Mucosa of rectum (tissue), 2 donors: ENCODE results near the gene MZT2B.
"Not testable (repeated sequence)": the region's sequence is repeated elsewhere in the genome, so short reads cannot be mapped to it uniquely, and the experiment has no call there.

ENCODE experiments used
- H3K27ac ChIP-seq, 2 donors: one replicate each; pipeline ENCODE4 v1.7.0; 2013; ENCODE audit warnings: inconsistent platforms in 2 of 2, low read depth in 2 of 2, low read length in 2 of 2
- H3K27me3 ChIP-seq, 2 donors: one replicate each; pipeline ENCODE4 v1.7.0; 2013; ENCODE audit warnings: low read length in 2 of 2; ENCODE audit not compliant: control insufficient read depth in 2 of 2, insufficient read depth in 2 of 2
- H3K36me3 ChIP-seq, 2 donors: one replicate each; pipeline ENCODE4 v1.7.0; 2013; ENCODE audit warnings: low read length in 2 of 2; ENCODE audit not compliant: control insufficient read depth in 2 of 2, insufficient read depth in 2 of 2
- H3K4me1 ChIP-seq, 2 donors: one replicate each; pipeline ENCODE4 v1.7.0; 2013; ENCODE audit warnings: low read length in 2 of 2, mild to moderate bottlenecking in 1 of 2; ENCODE audit not compliant: control insufficient read depth in 2 of 2, insufficient read depth in 2 of 2
- H3K4me3 ChIP-seq, 2 donors: one replicate each; pipeline ENCODE4 v1.7.0; 2013; ENCODE audit warnings: low read length in 2 of 2
- H3K9ac ChIP-seq, 2 donors: one replicate each; pipeline ENCODE4 v1.7.0; 2013; ENCODE audit warnings: low read length in 2 of 2, low read depth in 1 of 2, mild to moderate bottlenecking in 1 of 2
- H3K9me3 ChIP-seq, 2 donors: one replicate each; pipeline ENCODE4 v1.7.0; 2013; ENCODE audit warnings: low read length in 2 of 2; ENCODE audit not compliant: control insufficient read depth in 2 of 2
- donor health status: healthy.
- donor health status: Normal muscosa, but diverticular disease.

Gene MZT2B, protein sequence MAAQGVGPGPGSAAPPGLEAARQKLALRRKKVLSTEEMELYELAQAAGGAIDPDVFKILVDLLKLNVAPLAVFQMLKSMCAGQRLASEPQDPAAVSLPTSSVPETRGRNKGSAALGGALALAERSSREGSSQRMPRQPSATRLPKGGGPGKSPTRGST

DNA sequence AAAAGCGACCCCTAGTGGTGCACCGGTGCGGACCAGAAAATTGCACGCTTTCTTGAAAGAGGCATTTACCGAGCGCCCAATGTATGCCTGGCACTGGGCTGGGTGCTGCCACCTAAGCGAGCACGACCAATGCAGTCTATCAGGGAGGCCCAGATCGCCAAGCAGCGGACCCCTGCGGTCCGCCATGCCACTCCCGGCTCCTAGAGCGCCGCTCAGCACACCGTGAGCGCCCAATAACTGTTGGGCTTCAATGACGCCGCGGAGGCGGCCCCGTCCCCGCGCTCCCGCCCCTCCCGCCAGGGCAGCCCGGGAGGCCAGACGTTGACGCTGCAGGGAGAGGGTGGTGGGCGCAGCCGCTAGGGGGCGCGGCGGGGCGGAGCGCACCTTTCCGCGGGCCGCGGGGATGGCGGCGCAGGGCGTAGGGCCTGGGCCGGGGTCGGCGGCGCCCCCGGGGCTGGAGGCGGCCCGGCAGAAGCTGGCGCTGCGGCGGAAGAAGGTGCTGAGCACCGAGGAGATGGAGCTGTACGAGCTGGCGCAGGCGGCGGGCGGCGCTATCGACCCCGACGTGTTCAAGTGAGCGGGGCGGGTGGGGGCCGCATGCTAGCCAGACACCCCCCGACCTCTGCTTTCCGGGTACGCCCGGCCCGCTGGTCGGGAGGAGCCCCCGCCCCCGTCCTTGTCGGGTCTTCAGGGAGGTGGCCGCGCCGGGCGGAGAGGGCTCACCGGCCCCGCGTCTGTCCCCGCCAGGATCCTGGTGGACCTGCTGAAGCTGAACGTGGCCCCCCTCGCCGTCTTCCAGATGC, at the start of gene MZT2B:
MZT2B (plus strand) TSS at position 383 of the 803 bp plus-strand sequence; CDS start at position 404, 21 bp downstream.
- Histone ChIP-seq H3K27ac (peak within 1 kb of the TSS; percentile 83 to 94), H3K4me1 (peaks cover 14 to 15% of the 10 kb centered on the region in 2 donors), H3K9ac (peak within 1 kb of the TSS; percentile 83 to 90), H3K4me3 (peak within 1 kb of the TSS; percentile 96)
- not testable (repeated sequence) for H3K36me3 ChIP-seq, H3K9me3 ChIP-seq, H3K27me3 ChIP-seq

DNA sequence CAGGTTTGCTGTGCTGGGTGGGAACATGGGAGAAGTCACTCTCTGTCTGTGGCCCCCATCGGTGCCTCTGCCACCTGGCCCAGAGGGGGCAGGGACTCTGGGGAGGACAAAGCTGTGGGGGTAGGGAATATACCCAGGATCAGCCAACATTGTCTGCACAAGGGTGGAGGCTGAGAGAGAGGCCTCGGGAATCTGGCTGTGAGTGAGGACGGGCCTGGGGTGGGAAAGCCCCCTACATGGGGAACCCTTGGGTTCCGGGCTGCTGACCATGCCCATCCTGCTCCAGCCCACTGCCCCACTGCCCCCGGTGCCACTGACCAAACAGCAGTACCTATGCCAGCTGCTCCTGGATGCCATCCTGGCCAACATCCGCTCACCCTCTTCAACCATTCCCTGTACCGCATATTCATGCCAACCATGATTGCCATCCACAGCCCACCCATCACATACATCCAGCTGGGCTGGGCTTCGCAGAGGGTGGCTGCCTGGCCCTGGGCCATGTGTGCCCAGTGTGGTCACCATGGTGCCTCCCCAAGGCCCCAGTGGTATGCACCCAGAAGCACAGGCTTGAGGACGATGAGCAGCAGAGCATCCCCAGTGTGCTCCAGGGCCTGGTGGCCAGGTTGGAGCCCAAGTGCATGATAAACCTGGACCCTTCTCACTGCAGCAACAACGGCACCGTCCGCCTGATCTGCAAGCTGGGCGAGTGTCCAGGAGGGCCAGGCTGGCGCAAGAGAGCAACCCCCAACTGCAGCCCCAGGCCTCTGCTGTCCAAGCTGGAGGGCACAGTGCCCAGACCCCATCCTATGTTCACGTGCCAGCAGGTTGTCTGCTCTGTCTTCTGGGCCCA, 46.1 kb upstream of the MZT2B start:
- H3K4me3 ChIP-seq = no peak overlapping the region
- no peaks in the 10 kb centered on the region for H3K9me3 ChIP-seq
- no peaks in the 10 kb centered on the region for H3K4me1 ChIP-seq
- no peak overlapping the region for H3K9ac ChIP-seq
- H3K27me3 ChIP-seq = no peaks in the 10 kb centered on the region
- no peaks in the 10 kb centered on the region for H3K36me3 ChIP-seq
- no peak overlapping the region for H3K27ac ChIP-seq

DNA sequence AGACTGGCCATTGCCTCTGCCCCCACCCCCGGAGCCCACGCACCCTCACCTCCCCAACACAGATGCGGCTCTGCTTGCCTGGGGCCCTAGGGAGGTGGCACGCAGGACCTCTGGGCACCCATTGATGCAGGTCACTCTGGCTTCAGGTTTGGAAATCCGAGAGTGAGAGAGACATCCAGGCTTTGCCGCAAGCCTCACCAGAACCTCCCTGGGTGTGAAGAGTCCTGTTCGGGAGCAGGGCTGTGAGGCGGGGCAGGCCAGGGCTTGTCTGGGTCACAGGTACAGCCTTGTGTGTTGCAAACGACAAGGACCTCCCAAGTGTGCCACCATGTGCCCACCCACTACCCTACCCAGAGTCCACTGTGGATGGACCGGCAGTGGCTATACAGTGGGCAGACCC, 45.5 kb upstream of the MZT2B start:
- not testable (repeated sequence) for H3K27ac ChIP-seq, H3K9ac ChIP-seq, H3K27me3 ChIP-seq

DNA sequence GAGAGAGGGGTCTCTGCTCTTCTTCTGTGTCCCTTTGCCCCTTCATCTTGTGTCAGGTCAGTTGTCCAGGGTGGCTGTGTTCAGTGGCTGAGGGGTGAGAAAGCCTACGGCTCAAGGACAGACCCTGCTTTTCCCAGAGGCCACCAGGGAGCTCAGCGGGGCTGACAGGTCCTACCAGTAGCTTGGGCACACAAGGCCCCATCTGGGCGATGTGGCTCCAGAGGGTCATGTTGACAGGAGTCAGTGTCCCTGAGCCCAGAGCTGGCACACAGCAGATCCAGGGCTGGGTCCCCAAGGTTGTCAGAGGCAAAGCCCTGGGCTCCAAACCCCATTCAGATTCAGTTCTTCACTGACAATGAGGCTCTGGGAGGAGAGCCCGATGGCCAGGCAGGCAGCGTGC, 44.9 kb upstream of the MZT2B start:
- H3K9me3 ChIP-seq, H3K4me3 ChIP-seq, H3K27ac ChIP-seq, H3K4me1 ChIP-seq, H3K36me3 ChIP-seq, H3K9ac ChIP-seq, H3K27me3 ChIP-seq: not testable (repeated sequence)

More for the DNA sequence above, 45.5 kb upstream of the MZT2B start:
- H3K9me3 ChIP-seq, H3K36me3 ChIP-seq, H3K4me3 ChIP-seq, H3K4me1 ChIP-seq: not testable (repeated sequence)

DNA sequence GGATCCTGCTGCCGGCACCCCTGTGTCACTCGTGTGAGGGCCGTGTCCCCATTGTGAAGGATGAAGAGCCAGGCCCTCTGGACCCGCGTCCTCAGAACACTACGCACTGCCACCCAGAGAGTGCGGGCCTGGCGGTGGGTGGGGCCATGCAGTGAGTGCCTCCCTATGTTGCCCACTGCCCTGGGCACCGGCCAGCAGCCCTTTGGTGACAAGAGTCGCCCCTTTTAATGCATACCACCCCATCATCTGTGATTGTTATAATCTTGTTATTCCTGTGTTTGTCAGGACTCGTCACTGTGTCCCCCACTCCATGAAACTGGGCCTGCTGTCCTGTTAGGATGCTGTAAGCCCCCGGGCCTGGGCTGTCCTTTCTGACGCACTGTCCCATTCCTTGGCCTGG, 43.7 kb upstream of the MZT2B start:
- H3K36me3 ChIP-seq, H3K27ac ChIP-seq, H3K9me3 ChIP-seq, H3K27me3 ChIP-seq, H3K9ac ChIP-seq, H3K4me1 ChIP-seq, H3K4me3 ChIP-seq: not testable (repeated sequence)

DNA sequence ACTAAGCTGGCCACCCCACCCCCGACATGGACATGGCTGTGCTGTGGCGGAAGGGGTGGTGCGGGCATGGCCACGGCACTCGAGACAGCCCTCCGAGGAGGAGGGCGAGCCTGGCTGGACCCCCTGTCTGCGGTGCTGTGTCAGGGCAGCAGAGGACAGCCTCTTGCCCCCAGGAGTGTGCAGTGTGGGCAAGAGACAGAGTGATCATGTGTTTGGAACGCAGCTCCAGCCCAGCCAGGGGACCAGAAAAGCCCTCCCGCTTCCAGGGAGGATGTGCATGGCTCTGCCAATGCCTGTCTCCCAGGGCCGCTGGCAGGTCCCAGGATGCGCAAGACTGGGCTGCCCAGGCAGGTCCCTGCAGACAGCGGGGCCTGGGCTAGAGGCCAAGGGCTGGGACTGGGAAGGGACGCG, 43.2 kb upstream of the MZT2B start:
- H3K9ac ChIP-seq, H3K27ac ChIP-seq, H3K4me1 ChIP-seq, H3K9me3 ChIP-seq, H3K36me3 ChIP-seq, H3K4me3 ChIP-seq, H3K27me3 ChIP-seq: not testable (repeated sequence)

DNA sequence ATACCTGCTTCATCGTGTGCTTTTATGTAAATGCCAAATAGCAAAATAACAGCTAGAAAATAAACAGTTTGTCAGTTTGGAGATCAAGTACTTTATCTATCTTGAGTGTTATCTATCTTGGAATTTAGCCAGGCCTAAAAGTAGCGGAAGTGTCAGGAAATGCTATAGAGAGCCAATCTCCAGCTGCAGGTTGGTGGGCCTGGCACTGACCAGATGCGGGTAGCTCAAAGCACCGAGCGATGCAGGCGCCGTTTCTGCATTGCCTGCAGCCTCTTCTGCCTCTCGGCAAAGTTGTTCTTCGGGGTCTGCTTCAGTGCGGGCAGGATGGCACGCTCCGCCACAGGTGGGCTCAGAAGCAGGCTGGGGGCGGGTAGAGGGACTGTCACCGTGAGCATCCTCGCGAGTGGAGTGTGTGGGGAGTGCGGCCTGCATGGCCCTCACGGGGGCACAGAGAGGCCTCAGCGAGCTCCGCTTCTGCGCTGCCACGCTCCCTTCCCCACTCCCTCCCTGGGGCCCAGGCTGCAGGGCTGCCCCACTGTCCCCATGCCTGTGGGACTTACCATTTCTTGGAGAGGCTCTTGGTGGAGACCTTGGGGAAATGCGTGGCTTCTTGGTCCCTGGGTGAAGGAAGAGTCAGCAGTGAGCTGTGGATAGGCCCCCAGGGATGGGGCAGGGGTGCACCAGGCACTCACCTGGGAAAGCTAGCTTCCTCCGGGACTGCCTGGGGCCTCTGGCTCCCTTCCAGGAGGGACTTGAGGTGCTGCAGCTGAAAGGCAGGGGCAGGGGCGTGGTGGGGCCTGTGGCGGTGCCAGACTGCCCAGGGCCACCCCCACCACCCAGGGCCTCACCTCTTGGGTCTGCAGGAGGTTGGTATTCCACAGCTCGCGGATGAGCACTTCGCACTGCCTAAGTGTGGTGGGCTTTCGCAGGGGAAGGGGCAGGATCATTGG, 42.5 kb upstream of the MZT2B start:
- not testable (repeated sequence) for H3K27me3 ChIP-seq, H3K36me3 ChIP-seq, H3K27ac ChIP-seq, H3K9me3 ChIP-seq, H3K9ac ChIP-seq, H3K4me3 ChIP-seq, H3K4me1 ChIP-seq

DNA sequence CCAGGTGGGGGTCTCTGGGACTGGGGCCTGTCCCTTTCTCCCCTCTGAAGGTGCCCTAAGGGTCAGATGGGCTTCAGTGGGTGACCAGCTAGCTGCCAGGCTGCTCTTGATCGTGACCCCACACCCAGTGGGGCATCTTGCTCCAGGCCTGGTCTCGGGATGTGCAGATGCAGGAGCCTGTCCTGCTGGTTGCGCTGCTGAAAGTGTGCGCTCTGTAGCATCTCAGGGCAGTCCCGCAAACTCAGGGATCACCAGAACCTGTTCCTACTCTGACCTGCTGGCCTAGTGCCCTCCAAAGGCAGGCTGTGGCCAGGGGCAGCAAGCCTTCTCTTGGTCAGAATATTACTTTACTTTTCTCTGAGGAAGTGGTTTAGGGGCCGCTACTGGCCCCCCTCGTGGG, 41.5 kb upstream of the MZT2B start:
- not testable (repeated sequence) for H3K9ac ChIP-seq, H3K27ac ChIP-seq, H3K27me3 ChIP-seq, H3K4me3 ChIP-seq, H3K9me3 ChIP-seq, H3K36me3 ChIP-seq, H3K4me1 ChIP-seq

DNA sequence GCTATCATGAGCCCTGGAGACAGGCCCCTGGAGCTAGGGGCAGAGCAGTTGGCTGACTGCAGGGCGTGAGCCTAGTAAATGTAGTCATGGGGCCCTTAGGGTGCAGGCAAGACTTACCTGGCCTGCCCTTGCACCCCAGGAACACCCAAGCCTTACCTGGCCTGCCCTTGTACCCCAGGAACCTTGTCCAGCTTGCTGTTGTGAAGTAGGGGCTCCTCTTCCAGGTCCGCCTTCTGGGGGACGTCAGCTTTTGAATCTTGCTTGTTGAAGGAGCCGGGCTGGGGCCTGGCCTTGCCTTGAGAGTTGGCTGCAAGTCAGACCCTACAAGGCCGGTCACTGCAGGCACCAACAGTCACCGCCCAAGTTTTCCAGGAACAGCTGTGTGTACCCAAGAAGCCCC, 41.1 kb upstream of the MZT2B start:
- not testable (repeated sequence) for H3K27me3 ChIP-seq, H3K4me3 ChIP-seq, H3K27ac ChIP-seq, H3K9me3 ChIP-seq, H3K4me1 ChIP-seq, H3K36me3 ChIP-seq, H3K9ac ChIP-seq
